ENCODE results near the gene NAA16.

- TF ChIP-seq OSR1 (CRISPR knock-in tag; IDR thresholded peaks at IDR 0.05) (no peak), ZNF565 (CRISPR knock-in tag; conservative IDR thresholded peaks at IDR 0.05; ENCODE audit: low read depth) (no peak), ZC3H10 (CRISPR knock-in tag; IDR thresholded peaks at IDR 0.05) (no peak), CREB5 (CRISPR knock-in tag; IDR thresholded peaks at IDR 0.05; ENCODE audit: low read depth) (no peak)
These were observed 76.5 kb downstream of the NAA16 start for GRCh38 chr13:41387576-41387975.
